Naive thymus-derived CD4-positive, alpha-beta T cell (primary cell): ENCODE results near the gene PCDHGB5. TPM values are rescaled to one million over a fixed set of nuclear protein-coding genes. Genes with fewer than 3 reads are reported as not detected.
A peak's percentile ranks its signal among the peaks of the same experiment; 100 is the strongest.
"Not testable (repeated sequence)": the region's sequence is repeated elsewhere in the genome, so short reads cannot be mapped to it uniquely, and the experiment has no call there.

Experiments
- ATAC-seq: fragments of 150-1000 bp; cut with Tn5 transposase; 2 replicates; pipeline ENCODE4 v1.10.0; 2021; ENCODE audit warnings: mild to moderate bottlenecking, moderate library complexity
- CTCF ChIA-PET: fragments of 350-600 bp; sonication (Branson Sonifier 250); formaldehyde crosslinking; loops from one replicate; lab custom pipeline; 2021; ENCODE audit warnings: antibody characterized with exemption; lab: Charles Lee
- POLR2A ChIA-PET: fragments of 350-600 bp; sonication (Branson Sonifier 250); formaldehyde crosslinking; loops from one replicate; lab custom pipeline; 2021; ENCODE audit warnings: antibody characterized with exemption, inconsistent platforms; lab: Charles Lee
- DNase-seq, 9 donors: peaks; one replicate each; pipeline versions ENCODE4 v3.0.0 to v3.0.0-alpha.2; 2020 to 2022; ENCODE audit warnings: mixed read lengths in 1 of 9
- H3K27ac ChIP-seq: one replicate; pipeline ENCODE4 v1.7.0; 2013; ENCODE audit warnings: mild to moderate bottlenecking, low read depth, low read length, moderate library complexity
- H3K27me3 ChIP-seq, 2 donors: one replicate each; pipeline ENCODE4 v1.7.0; 2013; ENCODE audit warnings: low read length in 2 of 2, mild to moderate bottlenecking in 2 of 2, moderate library complexity in 2 of 2; ENCODE audit not compliant: control insufficient read depth in 2 of 2, insufficient read depth in 2 of 2
- H3K36me3 ChIP-seq, 3 experiments: 1 replicate in 2 of 3; 2 replicates in 1 of 3; pipeline ENCODE4 v1.7.0; 2013; ENCODE audit warnings: low read length in 3 of 3, mild to moderate bottlenecking in 3 of 3, moderate library complexity in 1 of 3; ENCODE audit not compliant: insufficient read depth in 3 of 3, control insufficient read depth in 2 of 3
- H3K4me1 ChIP-seq, 2 donors: one replicate each; pipeline ENCODE4 v1.7.0; 2013; ENCODE audit warnings: low read length in 2 of 2, mild to moderate bottlenecking in 2 of 2, moderate library complexity in 1 of 2; ENCODE audit not compliant: control insufficient read depth in 2 of 2, insufficient read depth in 2 of 2
- H3K4me3 ChIP-seq: 2 replicates; pipeline ENCODE4 v1.7.0; 2013; ENCODE audit warnings: mild to moderate bottlenecking, low read length
- H3K9me3 ChIP-seq, 3 experiments: 1 replicate in 2 of 3; 2 replicates in 1 of 3; pipeline ENCODE4 v1.7.0; 2013; ENCODE audit warnings: low read length in 3 of 3; ENCODE audit not compliant: control insufficient read depth in 2 of 3
- H3K27ac Mint-ChIP-seq, 9 donors: one replicate each; pipeline ENCODE4 v1.8.0; 2020 to 2022; ENCODE audit warnings: mixed read lengths in 9 of 9, mild to moderate bottlenecking in 8 of 9, moderate library complexity in 5 of 9, inconsistent platforms in 2 of 9
- H3K27me3 Mint-ChIP-seq, 5 donors: one replicate each; pipeline ENCODE4 v1.8.0; 2021 to 2022; ENCODE audit warnings: mixed read lengths in 5 of 5, mild to moderate bottlenecking in 1 of 5
- H3K36me3 Mint-ChIP-seq, 5 donors: one replicate each; pipeline ENCODE4 v1.8.0; 2020 to 2022; ENCODE audit warnings: mixed read lengths in 5 of 5, mild to moderate bottlenecking in 3 of 5, inconsistent platforms in 1 of 5
- H3K4me1 Mint-ChIP-seq, 7 donors: one replicate each; pipeline ENCODE4 v1.8.0; 2020 to 2022; ENCODE audit warnings: mixed read lengths in 7 of 7, mild to moderate bottlenecking in 3 of 7, inconsistent platforms in 1 of 7
- H3K4me3 Mint-ChIP-seq, 10 donors: one replicate each; pipeline ENCODE4 v1.8.0; 2020 to 2022; ENCODE audit warnings: mild to moderate bottlenecking in 10 of 10, mixed read lengths in 10 of 10, moderate library complexity in 6 of 10, inconsistent platforms in 2 of 10
- H3K9me3 Mint-ChIP-seq, 11 donors: one replicate each; pipeline ENCODE4 v1.8.0; 2020 to 2022; ENCODE audit warnings: mixed read lengths in 11 of 11, mild to moderate bottlenecking in 4 of 11, inconsistent platforms in 1 of 11, moderate library complexity in 1 of 11
- intact Hi-C, 2 donors: fragments of 100-400 bp; cut with micrococcal nuclease; formaldehyde crosslinking; loops; one replicate each; pipeline ENCODE4 v1.15.1; 2023
- polyA plus RNA-seq, 2 donors: library from polyadenylated mRNA; unstranded; fragments of 300-500 nt; fragmentation: Illumina TruSeq; gene quantifications; one replicate each; pipeline ENCODE4 v1.2.3, GENCODE V29; 2021
- total RNA-seq, 6 experiments: library from RNA in 5 of 6; stranded (reverse) in 5 of 6; gene quantifications; 1 replicate in 5 of 6; 2 replicates in 1 of 6; pipeline ENCODE4 v1.2.3 and lab custom pipeline; 2021 to 2026

Gene PCDHGB5
- total RNA-seq (under 1 TPM; 0.16 to 0.44 (median 0.42) TPM), polyA plus RNA-seq (under 1 TPM; 0.09 to 0.49 TPM), total RNA-seq (lab: John Stamatoyannopoulos, UW) (1.5 reads per million, percentile 4 among the genes with 10 or more reads in this experiment)

- POLR2A ChIA-PET, H3K4me3 ChIP-seq, H3K4me1 Mint-ChIP-seq, H3K27ac ChIP-seq, CTCF ChIA-PET, H3K36me3 ChIP-seq, intact Hi-C loops, H3K4me1 ChIP-seq: not testable (repeated sequence)
- ATAC-seq (peak; percentile 89), DNase-seq (peak in 4 of 9 donors; percentile 41 to 49 (median 42))
- Mint-ChIP-seq H3K4me3 (peak within 1 kb of the TSS; percentile 27 to 67 (median 44)), H3K27ac (peak within 1 kb of the TSS in 2 of 9 donors; percentile 43 to 83), H3K9me3 (peaks cover 4 to 82% (median 38%) of the 10 kb centered on the region in 11 donors), H3K36me3 (peaks cover 4 to 27% (median 9%) of the 10 kb centered on the region in 5 donors), H3K27me3 (peaks cover 45 to 83% (median 68%) of the 10 kb centered on the region in 5 donors)
- Histone ChIP-seq H3K27me3 (peaks cover 2 to 18% of the 10 kb centered on the region in 2 donors), H3K9me3 (peaks cover 0 to 45% (median 0%) of the 10 kb centered on the region in 3 experiments)
Observed at GRCh38 chr5:141397756-141398551, at the start of gene PCDHGB5. Gene PCDHGB5, plus strand, starts transcription at chr5:141397947. Its CDS starts 181 bp downstream, at chr5:141398128.

GRCh38 chr5:141349917-141350619 lies 47.7 kb upstream of the PCDHGB5 start, which contains the start of gene PCDHGB1:
Gene PCDHGB1, plus strand, starts transcription at chr5:141350099. Its CDS starts 162 bp downstream, at chr5:141350261.
- DNase-seq (peak in 2 of 9 donors; percentile 18 to 28), ATAC-seq (peak; percentile 47)
- intact Hi-C loops = no loop called here
- peak within 1 kb of the TSS in 6 of 10 donors; percentile 2 to 79 (median 59) for H3K4me3 Mint-ChIP-seq
- Histone ChIP-seq H3K4me1 (no peaks in the 10 kb centered on the region), H3K27me3 (peaks cover 3 to 5% of the 10 kb centered on the region in 2 donors), H3K36me3 (no peaks in the 10 kb centered on the region), H3K4me3 (no peak within 1 kb of the TSS), H3K9me3 (peaks cover 0 to 36% (median 0%) of the 10 kb centered on the region in 3 experiments), H3K27ac (no peak within 1 kb of the TSS)
- H3K4me1 Mint-ChIP-seq = peaks cover 0 to 3% (median 0%) of the 10 kb centered on the region in 7 donors
- H3K27me3 Mint-ChIP-seq = peaks cover 23 to 86% (median 83%) of the 10 kb centered on the region in 5 donors
- H3K27ac Mint-ChIP-seq = peak within 1 kb of the TSS in 1 of 9 donors; percentile 42
- peaks cover 0 to 41% (median 7%) of the 10 kb centered on the region in 5 donors for H3K36me3 Mint-ChIP-seq
- ChIA-PET POLR2A (no interaction called here), CTCF (no interaction called here)
- H3K9me3 Mint-ChIP-seq = peaks cover 7 to 90% (median 48%) of the 10 kb centered on the region in 11 donors

GRCh38 chr5:141351591-141351990 lies 46.2 kb upstream of the PCDHGB5 start:
- H3K9me3 Mint-ChIP-seq = peaks cover 6 to 93% (median 51%) of the 10 kb centered on the region in 11 donors

GRCh38 chr5:141354900-141355469 lies 42.8 kb upstream of the PCDHGB5 start, which contains the start of gene PCDHGA4:
Gene PCDHGA4, plus strand, starts transcription at chr5:141355021. Its CDS starts 87 bp downstream, at chr5:141355108.
- Mint-ChIP-seq H3K36me3 (peaks cover 0 to 38% (median 6%) of the 10 kb centered on the region in 5 donors), H3K27me3 (peaks cover 28 to 90% (median 81%) of the 10 kb centered on the region in 5 donors), H3K4me3 (peak within 1 kb of the TSS in 5 of 10 donors; percentile 27 to 55 (median 35)), H3K4me1 (peaks cover 0 to 5% (median under 1%) of the 10 kb centered on the region in 7 donors), H3K9me3 (peaks cover 8 to 91% (median 48%) of the 10 kb centered on the region in 11 donors), H3K27ac (no peak within 1 kb of the TSS)
- Histone ChIP-seq H3K27me3 (peaks cover 0 to 5% of the 10 kb centered on the region in 2 donors), H3K4me3 (no peak within 1 kb of the TSS), H3K27ac (no peak within 1 kb of the TSS), H3K36me3 (no peaks in the 10 kb centered on the region), H3K4me1 (no peaks in the 10 kb centered on the region), H3K9me3 (peaks cover 0 to 52% (median 0%) of the 10 kb centered on the region in 3 experiments)
- no peak for DNase-seq
- ATAC-seq = no peak
- ChIA-PET CTCF (no interaction called here), POLR2A (no interaction called here)
- intact Hi-C loops = loop anchor here in 1 of 2 donors (5.0 kb wide), 1 partner anchor 157 kb away; no protein-coding TSS in a partner anchor

More at GRCh38 chr5:141351591-141351990, 46.2 kb upstream of the PCDHGB5 start:
- Histone ChIP-seq H3K27me3 (peaks cover 3 to 5% of the 10 kb centered on the region in 2 donors), H3K36me3 (no peaks in the 10 kb centered on the region), H3K27ac (no peak overlapping the region), H3K9me3 (peaks cover 0 to 46% (median 0%) of the 10 kb centered on the region in 3 experiments), H3K4me1 (no peaks in the 10 kb centered on the region), H3K4me3 (no peak overlapping the region)
- H3K4me3 Mint-ChIP-seq = no peak overlapping the region
- H3K4me1 Mint-ChIP-seq = peaks cover 0 to 3% (median 0%) of the 10 kb centered on the region in 7 donors
- CTCF ChIA-PET = no interaction called here
- no peak overlapping the region for H3K27ac Mint-ChIP-seq
- POLR2A ChIA-PET = no interaction called here
- peaks cover 28 to 91% (median 86%) of the 10 kb centered on the region in 5 donors for H3K27me3 Mint-ChIP-seq
- peaks cover 0 to 36% (median 5%) of the 10 kb centered on the region in 5 donors for H3K36me3 Mint-ChIP-seq
- DNase-seq = no peak
- no peak for ATAC-seq
- intact Hi-C loops = no loop called here

- no peaks in the 10 kb centered on the region for H3K4me1 ChIP-seq
- H3K9me3 ChIP-seq = peaks cover 0 to 52% (median 0%) of the 10 kb centered on the region in 3 experiments
- H3K36me3 Mint-ChIP-seq = peaks cover 0 to 33% (median 6%) of the 10 kb centered on the region in 5 donors
- H3K27me3 Mint-ChIP-seq = peaks cover 26 to 90% (median 81%) of the 10 kb centered on the region in 5 donors
- H3K27ac ChIP-seq = no peak overlapping the region
- peaks cover 0 to 6% of the 10 kb centered on the region in 2 donors for H3K27me3 ChIP-seq
- H3K27ac Mint-ChIP-seq = no peak overlapping the region
- H3K4me3 ChIP-seq = no peak overlapping the region
- intact Hi-C loops = loop anchor here in 1 of 2 donors (5.0 kb wide), 1 partner anchor 157 kb away; no protein-coding TSS in a partner anchor
- H3K36me3 ChIP-seq = no peaks in the 10 kb centered on the region
- H3K4me3 Mint-ChIP-seq = peak overlapping the region in 1 of 10 donors; percentile 34
- CTCF ChIA-PET = no interaction called here
- H3K9me3 Mint-ChIP-seq = peaks cover 8 to 91% (median 49%) of the 10 kb centered on the region in 11 donors
- POLR2A ChIA-PET = interaction anchor here (1.2 kb wide), 1 partner anchor 35 kb away, joined by 5 read pairs; the partner anchor contains the start of gene TAF7
- no peak for DNase-seq
- no peak for ATAC-seq
- peaks cover 0 to 5% (median 2%) of the 10 kb centered on the region in 7 donors for H3K4me1 Mint-ChIP-seq
Observed at GRCh38 chr5:141355641-141356040, 42.1 kb upstream of the PCDHGB5 start.
